Keratinocyte (primary cell): ENCODE data around the gene NDUFS7. TPM values are rescaled to one million over a fixed set of nuclear protein-coding genes. Genes with fewer than 3 reads are reported as not detected.

ENCODE experiments used
- DNase-seq: peaks from one replicate; pipeline ENCODE4 v3.0.0-alpha.2; 2011; ENCODE audit warnings: low read depth, missing footprints, low spot score
- FAIRE-seq: peaks from 2 replicates; lab custom pipeline; 2011; peaks lifted over from hg19 to GRCh38; lab: Jason Lieb, UNC
- H2AFZ ChIP-seq: 2 replicates; pipeline ENCODE4 v1.6.0; 2012; ENCODE audit warnings: low read length, control low read depth, inconsistent platforms; ENCODE audit not compliant: control insufficient read depth
- H3K27ac ChIP-seq: 2 replicates; pipeline ENCODE4 v1.5.1; 2011; ENCODE audit warnings: low read length; ENCODE audit not compliant: control insufficient read depth, insufficient read depth
- H3K27me3 ChIP-seq: 3 replicates; pipeline ENCODE4 v1.6.0; 2011; ENCODE audit warnings: low read length; ENCODE audit not compliant: control insufficient read depth, insufficient read depth; ENCODE audit errors: extremely low read depth
- H3K36me3 ChIP-seq, 2 experiments: 2 replicates in 1 of 2; 3 replicates in 1 of 2; pipeline ENCODE4 v1.5.1; 2011; ENCODE audit warnings: low read length in 2 of 2, mild to moderate bottlenecking in 1 of 2; ENCODE audit not compliant: control insufficient read depth in 2 of 2, insufficient read depth in 2 of 2; ENCODE audit errors: extremely low read depth in 1 of 2
- H3K4me1 ChIP-seq: 3 replicates; pipeline ENCODE4 v1.5.1; 2011; ENCODE audit warnings: low read length; ENCODE audit not compliant: control insufficient read depth, insufficient read depth; ENCODE audit errors: extremely low read depth
- H3K4me2 ChIP-seq: 3 replicates; pipeline ENCODE4 v1.6.0; 2011; ENCODE audit warnings: low read depth, low read length; ENCODE audit not compliant: control insufficient read depth, insufficient read depth; ENCODE audit errors: extremely low read depth
- H3K4me3 ChIP-seq, 3 experiments: fragments of 200-600 bp in 1 of 3; sonication (generic) in 1 of 3; 2 replicates in 2 of 3; 3 replicates in 1 of 3; pipeline ENCODE4 v1.5.1; 2011 to 2016; ENCODE audit warnings: low read length in 3 of 3, mild to moderate bottlenecking in 3 of 3, control low read depth in 2 of 3, inconsistent platforms in 1 of 3, low read depth in 1 of 3, mixed read lengths in 1 of 3, mixed run types in 1 of 3, moderate library complexity in 1 of 3; ENCODE audit not compliant: control insufficient read depth in 2 of 3, insufficient read depth in 2 of 3; ENCODE audit errors: extremely low read depth in 1 of 3
- H3K79me2 ChIP-seq: 2 replicates; pipeline ENCODE4 v1.6.0; 2012; ENCODE audit warnings: low read length; ENCODE audit not compliant: control insufficient read depth, insufficient read depth
- H3K9ac ChIP-seq: 3 replicates; pipeline ENCODE4 v1.6.0; 2011; ENCODE audit warnings: low read length; ENCODE audit not compliant: control insufficient read depth, insufficient read depth; ENCODE audit errors: extremely low read depth
- H3K9me1 ChIP-seq: 3 replicates; pipeline ENCODE4 v1.6.0; 2011; ENCODE audit warnings: low read length; ENCODE audit not compliant: control insufficient read depth, insufficient read depth; ENCODE audit errors: extremely low read depth
- H3K9me3 ChIP-seq: 2 replicates; pipeline ENCODE4 v1.5.1; 2012; ENCODE audit warnings: low read depth, low read length; ENCODE audit not compliant: control insufficient read depth
- H4K20me1 ChIP-seq: 3 replicates; pipeline ENCODE4 v1.6.0; 2011; ENCODE audit warnings: low read length; ENCODE audit not compliant: control insufficient read depth, insufficient read depth; ENCODE audit errors: extremely low read depth
- CTCF ChIP-seq, 3 experiments: IDR thresholded peaks in 1 of 3; conservative IDR thresholded peaks in 1 of 3; optimal IDR thresholded peaks in 1 of 3; 2 replicates in 2 of 3; 3 replicates in 1 of 3; pipeline versions ENCODE3 to v1.5.1; 2011; ENCODE audit warnings: low read length in 3 of 3, mild to moderate bottlenecking in 3 of 3, moderate library complexity in 2 of 3, control low read depth in 1 of 3, inconsistent platforms in 1 of 3; ENCODE audit not compliant: insufficient read depth in 2 of 3; ENCODE audit errors: extremely low read depth in 1 of 3
- EZH2 ChIP-seq: IDR thresholded peaks from one replicate; pipeline ENCODE4 v1.6.1; 2012; ENCODE audit warnings: inconsistent platforms, mild to moderate bottlenecking, low read length, moderate library complexity
- dilution Hi-C: fragments of 300-500 bp; cut with MboI; formaldehyde crosslinking; loops from one replicate; pipeline ENCODE4 v1.7.0; 2020; ENCODE audit warnings: low sequenced_read_pairs; ENCODE audit not compliant: extremely low pct_ligation_motif_present
- polyA plus RNA-seq, 5 experiments: library from polyadenylated mRNA; depleted of rRNA in 3 of 5; stranded (reverse) in 3 of 5; stranded (forward) in 1 of 5; unstranded in 1 of 5; fragments of >200 nt; gene quantifications; 1 replicate in 1 of 5; 2 replicates in 3 of 5; 3 replicates in 1 of 5; pipeline versions ENCODE4 v1.2.1 to v1.2.3, GENCODE V29; 2011 to 2012; ENCODE audit warnings: missing spikeins in 2 of 5, low read depth in 1 of 5, low replicate concordance in 1 of 5

The NDUFS7 gene
- polyA plus RNA-seq, 1 donor (not counting 4 experiments of a cell fraction or from before 2014, with no cell fraction given): 23.2 TPM

- no peak for TF ChIP-seq CTCF (optimal IDR thresholded peaks at IDR 0.05 in 1 of 3, IDR thresholded peaks at IDR 0.05 in 1 of 3, conservative IDR thresholded peaks at IDR 0.05 in 1 of 3; ENCODE audit: extremely low read depth in 1 of 3, insufficient read depth in 2 of 3, low read length in 3 of 3)
- no peak for TF ChIP-seq EZH2
- Histone ChIP-seq H3K4me2 (no peak overlapping the region), H3K9me3 (no peaks in the 10 kb centered on the region), H3K79me2 (peaks cover 61% of the 10 kb centered on the region), H3K27me3 (no peaks in the 10 kb centered on the region), H3K4me3 (no peak overlapping the region), H2AFZ (no peak overlapping the region), H3K9ac (no peak overlapping the region), H3K9me1 (peaks cover 3% of the 10 kb centered on the region), H4K20me1 (peaks cover 14% of the 10 kb centered on the region), H3K27ac (peak overlapping the region; percentile 25), H3K36me3 (peaks cover 35 to 70% of the 10 kb centered on the region in 2 experiments), H3K4me1 (peaks cover 17% of the 10 kb centered on the region)
- dilution Hi-C loops: no loop called here
- DNase-seq (no peak), FAIRE-seq (no peak)
Measured at GRCh38 chr19:1425902-1426301, 42.2 kb downstream of the NDUFS7 start.

- FAIRE-seq (no peak), DNase-seq (no peak)
- Histone ChIP-seq H3K36me3 (peaks cover 35 to 63% of the 10 kb centered on the region in 2 experiments), H2AFZ (no peak overlapping the region), H3K79me2 (peaks cover 53% of the 10 kb centered on the region), H3K27me3 (no peaks in the 10 kb centered on the region), H4K20me1 (peaks cover 10% of the 10 kb centered on the region), H3K4me2 (no peak overlapping the region), H3K9me3 (no peaks in the 10 kb centered on the region), H3K4me1 (peaks cover 17% of the 10 kb centered on the region), H3K4me3 (no peak overlapping the region), H3K9me1 (peaks cover 3% of the 10 kb centered on the region), H3K27ac (no peak overlapping the region), H3K9ac (no peak overlapping the region)
- TF ChIP-seq EZH2 (no peak), CTCF (optimal IDR thresholded peaks at IDR 0.05 in 1 of 3, IDR thresholded peaks at IDR 0.05 in 1 of 3, conservative IDR thresholded peaks at IDR 0.05 in 1 of 3; ENCODE audit: extremely low read depth in 1 of 3, insufficient read depth in 2 of 3, low read length in 3 of 3) (no peak)
- dilution Hi-C loops: no loop called here
Measured at GRCh38 chr19:1426736-1427135, 43.0 kb downstream of the NDUFS7 start.
